HepG2 (cell line): ENCODE results near the gene HEBP1. TPM values are rescaled to one million over a fixed set of nuclear protein-coding genes. Genes with fewer than 3 reads are reported as not detected.

Experiments
- DZIP1 ChIP-seq: sonication (generic); formaldehyde crosslinking; IDR thresholded peaks from 2 replicates; pipeline ENCODE4 v1.5.0; 2020; ENCODE audit warnings: mild to moderate bottlenecking, missing genetic modification reagents
- HES4 ChIP-seq: sonication (generic); formaldehyde crosslinking; IDR thresholded peaks from 2 replicates; pipeline ENCODE4 v1.9.0; 2021; ENCODE audit warnings: mild to moderate bottlenecking, missing genetic modification reagents, borderline replicate concordance
- HOXA9 ChIP-seq: sonication (generic); formaldehyde crosslinking; IDR thresholded peaks from 2 replicates; pipeline ENCODE4 v1.8.1; 2022; ENCODE audit warnings: missing genetic modification reagents, mild to moderate bottlenecking, moderate library complexity, borderline replicate concordance
- IRF9 ChIP-seq: sonication (generic); formaldehyde crosslinking; IDR thresholded peaks from 2 replicates; pipeline ENCODE4 v1.8.0; 2022; ENCODE audit warnings: missing genetic modification reagents, mild to moderate bottlenecking, borderline replicate concordance
- KDM5B ChIP-seq: sonication (generic); formaldehyde crosslinking; IDR thresholded peaks from 2 replicates; pipeline ENCODE4 v1.4.0; 2020; ENCODE audit warnings: missing genetic modification reagents, mild to moderate bottlenecking, borderline replicate concordance
- KLF13 ChIP-seq: sonication (generic); formaldehyde crosslinking; IDR thresholded peaks from 2 replicates; pipeline ENCODE4 v1.4.0; 2020; ENCODE audit warnings: mild to moderate bottlenecking, missing genetic modification reagents
- MAZ ChIP-seq, 2 experiments: sonication (generic) in 1 of 2; formaldehyde crosslinking in 1 of 2; IDR thresholded peaks; 2 replicates each; pipeline versions ENCODE4 v1.5.0 to v1.6.1; 2012 to 2020; ENCODE audit warnings: low read depth in 2 of 2, mild to moderate bottlenecking in 2 of 2, borderline replicate concordance in 1 of 2, improper control_type of control experiment in 1 of 2, low read length in 1 of 2, missing genetic modification reagents in 1 of 2, moderate library complexity in 1 of 2
- RBFOX2 ChIP-seq: fragments of 200-400 bp; formaldehyde crosslinking; IDR thresholded peaks from 2 replicates; pipeline ENCODE4 v1.6.1; 2017; ENCODE audit warnings: low read depth, mild to moderate bottlenecking, low read length
- SMARCC2 ChIP-seq: fragments of 450-650 bp; IDR thresholded peaks from 2 replicates; pipeline ENCODE4 v1.6.1; 2017; ENCODE audit warnings: antibody characterized with exemption, mild to moderate bottlenecking
- ZNF318 ChIP-seq: sonication (generic); formaldehyde crosslinking; IDR thresholded peaks from 2 replicates; pipeline ENCODE4 v1.4.0; 2020; ENCODE audit warnings: mild to moderate bottlenecking, missing genetic modification reagents
- ZNF414 ChIP-seq: sonication (generic); formaldehyde crosslinking; IDR thresholded peaks from 2 replicates; pipeline ENCODE4 v1.5.0; 2020; ENCODE audit warnings: missing genetic modification reagents
- ZNF451 ChIP-seq: sonication (generic); formaldehyde crosslinking; IDR thresholded peaks from 2 replicates; pipeline ENCODE4 v1.5.0; 2020; ENCODE audit warnings: mild to moderate bottlenecking, missing genetic modification reagents
- ZNF674 ChIP-seq: sonication (generic); formaldehyde crosslinking; IDR thresholded peaks from 2 replicates; pipeline ENCODE4 v1.5.0; 2020; ENCODE audit warnings: low read depth, mild to moderate bottlenecking, missing genetic modification reagents
- polyA plus RNA-seq, 8 experiments: library from polyadenylated mRNA; depleted of rRNA in 3 of 8; stranded (reverse) in 7 of 8; unstranded in 1 of 8; fragments of >200 nt; fragmentation: Illumina TruSeq in 4 of 8; extraction: Trizol in 4 of 8; gene quantifications; 2 replicates each; pipeline versions ENCODE4 v1.2.1 to v1.2.3, GENCODE V29; 2011 to 2016; ENCODE audit warnings: low read depth in 4 of 8, missing spikeins in 1 of 8, mixed read lengths in 1 of 8; ENCODE audit not compliant: insufficient read depth in 1 of 8
- total RNA-seq, 5 experiments: library from RNA; depleted of rRNA; stranded (reverse); fragments of >200 nt; fragmentation: Illumina TruSeq; extraction: Trizol; gene quantifications; 2 replicates each; pipeline ENCODE4 v1.2.3, GENCODE V29; 2016; ENCODE audit warnings: low read depth in 1 of 5

The HEBP1 gene
- total and polyA plus RNA-seq, 2 of the 13 experiments (the other 11 are each of a cell fraction or from before 2014, with no cell fraction given) = 7.8 to 9.4 TPM

GRCh38 chr12:12999959-13000615, at the start of gene HEBP1 (continued):
- TF ChIP-seq ZNF414 (CRISPR knock-in tag) (peak; percentile 84; the same call in 1 of the 2 replicates), ZNF674 (CRISPR knock-in tag) (0 out of 2 replicates have a peak, but pooled peaks have one; percentile 33), SMARCC2 (no peak), DZIP1 (CRISPR knock-in tag) (0 out of 2 replicates have a peak, but pooled peaks have one; percentile 64), KLF13 (CRISPR knock-in tag) (no peak), KDM5B (CRISPR knock-in tag) (peak; percentile 54; the same call in 1 of the 2 replicates), MAZ (IDR thresholded peaks at IDR 0.05; ENCODE audit: borderline replicate concordance, low read depth, low read length) (peak; percentile 44), MAZ (CRISPR knock-in tag; IDR thresholded peaks at IDR 0.05; ENCODE audit: low read depth) (no peak; the same call in 1 of the 2 replicates), IRF9 (CRISPR knock-in tag) (0 out of 2 replicates have a peak, but pooled peaks have one; percentile 10), ZNF318 (CRISPR knock-in tag) (0 out of 2 replicates have a peak, but pooled peaks have one; percentile 66), HES4 (CRISPR knock-in tag) (no peak), ZNF451 (peak; percentile 20; the same call in 1 of the 2 replicates), HOXA9 (CRISPR knock-in tag) (peak; percentile 83), RBFOX2 (peak; percentile 69)
